Measurements from ENCODE around the gene LTA4H.

GRCh38 chr12:95955549-95956159 is 79.7 kb downstream of the LTA4H start:
- TF ChIP-seq EP300 (IDR thresholded peaks at IDR 0.05) (no peak), CTCF (IDR thresholded peaks at IDR 0.05) (no peak)

All from ovary (tissue), 3 donors.